K562 (cell line): ENCODE data around the gene RELL1. TPM values are rescaled to one million over a fixed set of nuclear protein-coding genes. Genes with fewer than 3 reads are reported as not detected.

Experiments
- ATAC-seq: fragments of 200-7000 bp; cut with Tn5 transposase; 3 replicates; pipeline ENCODE4 v1.9.1; 2020; ENCODE audit warnings: moderate library complexity
- BruUV-seq: library from RNA; stranded (reverse); fragments of 400-500 nt; replicated peaks from 2 replicates; lab custom pipeline; 2021; lab: Mats Ljungman, UMichigan
- CTCF ChIA-PET: fragments of 300-600 bp; formaldehyde crosslinking; extraction: SDS; loops from one replicate; lab custom pipeline; 2021; ENCODE audit warnings: low intra/inter-chr PET ratio; lab: Yijun Ruan, JAX
- POLR2A ChIA-PET: fragments of 300-600, 350-650 bp; sonication (Branson Sonifier 250); formaldehyde crosslinking; extraction: SDS; loops from one replicate; lab custom pipeline; 2021; ENCODE audit warnings: antibody characterized with exemption, inconsistent platforms; lab: Yijun Ruan, JAX
- DNase-seq, 4 experiments: peaks; one replicate each; pipeline versions ENCODE4 v3.0.0 to v3.0.0-alpha.2; 2011 to 2018; ENCODE audit warnings: low spot score in 3 of 4, mixed read lengths in 3 of 4; ENCODE audit errors: extremely low read depth in 1 of 4
- FAIRE-seq: peaks from 2 replicates; lab custom pipeline; 2011; peaks lifted over from hg19 to GRCh38; lab: Jason Lieb, UNC
- H2AFZ ChIP-seq: 2 replicates; pipeline ENCODE4 v1.6.0; 2011; ENCODE audit warnings: low read depth, low read length, control low read depth, inconsistent platforms
- H3K27ac ChIP-seq: fragments of 200-600 bp; 3 replicates; pipeline ENCODE4 v1.8.0; 2011; ENCODE audit warnings: low read depth, mild to moderate bottlenecking, control low read depth, inconsistent platforms, low read length, moderate library complexity, mixed read lengths; ENCODE audit errors: extremely low read depth
- H3K27me3 ChIP-seq, 2 experiments: fragments of 300-600 bp in 1 of 2; 2 replicates in 1 of 2; 3 replicates in 1 of 2; pipeline versions ENCODE4 v1.6.0 to v1.8.0; 2011; ENCODE audit warnings: inconsistent platforms in 2 of 2, low read length in 2 of 2, mild to moderate bottlenecking in 1 of 2, mixed read lengths in 1 of 2, moderate library complexity in 1 of 2; ENCODE audit not compliant: control insufficient read depth in 2 of 2, insufficient read depth in 2 of 2
- H3K36me3 ChIP-seq: fragments of 300-600 bp; 3 replicates; pipeline ENCODE4 v1.8.0; 2011; ENCODE audit warnings: mild to moderate bottlenecking, low read length, inconsistent platforms; ENCODE audit not compliant: control insufficient read depth, insufficient read depth
- H3K4me1 ChIP-seq, 2 experiments: fragments of 200-600 bp in 1 of 2; replicated peaks in 1 of 2; 2 replicates in 1 of 2; 3 replicates in 1 of 2; pipeline versions ENCODE4 v1.5.1 to v1.8.0; 2011; ENCODE audit warnings: inconsistent platforms in 2 of 2, low read length in 2 of 2, mild to moderate bottlenecking in 1 of 2, mixed read lengths in 1 of 2, moderate library complexity in 1 of 2; ENCODE audit not compliant: control insufficient read depth in 2 of 2, insufficient read depth in 2 of 2
- H3K4me2 ChIP-seq: 2 replicates; pipeline ENCODE4 v1.6.1; 2011; ENCODE audit warnings: low read length, control low read depth, inconsistent platforms, mixed read lengths; ENCODE audit not compliant: insufficient read depth
- H3K4me3 ChIP-seq: fragments of 200-600 bp; sonication (generic), shearing (Covaris generic); 2 replicates; pipeline ENCODE4 v1.5.1; 2016; ENCODE audit warnings: control low read depth, inconsistent platforms
- H3K79me2 ChIP-seq: fragments of 200-600 bp; 3 replicates; pipeline ENCODE4 v1.8.0; 2011; ENCODE audit warnings: low read length, inconsistent platforms; ENCODE audit not compliant: control insufficient read depth, insufficient read depth
- H3K9ac ChIP-seq, 2 experiments: 2 replicates each; pipeline versions ENCODE4 v1.6.0 to v1.6.1; 2011; ENCODE audit warnings: low read depth in 2 of 2, low read length in 2 of 2, control low read depth in 1 of 2, inconsistent platforms in 1 of 2, mild to moderate bottlenecking in 1 of 2, mixed read lengths in 1 of 2; ENCODE audit not compliant: insufficient read depth in 1 of 2
- H3K9me1 ChIP-seq: one replicate; pipeline ENCODE4 v1.6.0; 2011; ENCODE audit warnings: inconsistent platforms, mild to moderate bottlenecking, low read length, moderate library complexity; ENCODE audit not compliant: control insufficient read depth, insufficient read depth
- H3K9me3 ChIP-seq: replicated peaks from 2 replicates; pipeline ENCODE4 v1.5.1; 2011; ENCODE audit warnings: low read depth, low read length, inconsistent platforms; ENCODE audit not compliant: control insufficient read depth, insufficient read depth
- H4K20me1 ChIP-seq: replicated peaks from 2 replicates; pipeline ENCODE4 v1.6.1; 2011; ENCODE audit warnings: low read length, inconsistent platforms, mixed read lengths; ENCODE audit not compliant: control insufficient read depth, insufficient read depth
- DACH1 ChIP-seq: fragments of 450-650 bp; IDR thresholded peaks from 2 replicates; pipeline ENCODE4 v1.6.1; 2018; ENCODE audit not compliant: partially characterized antibody
- EGR1 ChIP-seq: fragments of 450-650 bp; conservative IDR thresholded peaks from 2 replicates; pipeline ENCODE4 v1.6.1; 2017; ENCODE audit warnings: mild to moderate bottlenecking
- HCFC1 ChIP-seq: IDR thresholded peaks from 2 replicates; pipeline ENCODE4 v1.6.1; 2012; ENCODE audit warnings: low read depth, low read length, improper control_type of control experiment
- KAT8 ChIP-seq: fragments of 450-650 bp; IDR thresholded peaks from 2 replicates; pipeline ENCODE4 v1.6.1; 2016; ENCODE audit warnings: low read depth, mild to moderate bottlenecking
- RB1 ChIP-seq: fragments of 450-650 bp; IDR thresholded peaks from 2 replicates; pipeline ENCODE4 v1.6.1; 2017; ENCODE audit warnings: low read depth, mild to moderate bottlenecking
- REST ChIP-seq, 2 experiments: fragments of 450-650 bp; formaldehyde crosslinking in 1 of 2; IDR thresholded peaks; 2 replicates each; pipeline versions ENCODE4 v1.4.0 to v1.6.1; 2014 to 2020; ENCODE audit warnings: mild to moderate bottlenecking in 2 of 2, borderline replicate concordance in 1 of 2, low read depth in 1 of 2
- SMC3 ChIP-seq: conservative IDR thresholded peaks from 2 replicates; pipeline ENCODE4 v1.6.1; 2011; ENCODE audit warnings: low read depth, low read length, improper control_type of control experiment; ENCODE audit not compliant: insufficient read depth
- ZBTB7A ChIP-seq: IDR thresholded peaks from 2 replicates; pipeline ENCODE4 v1.6.1; 2011; ENCODE audit warnings: low read depth, mild to moderate bottlenecking, low read length, moderate library complexity, borderline replicate concordance; ENCODE audit not compliant: control insufficient read depth
- ZNF146 ChIP-seq: IDR thresholded peaks from one replicate; pipeline ENCODE4 v1.6.1; 2018; ENCODE audit warnings: missing compliant biosample characterization; ENCODE audit not compliant: unreplicated experiment
- ZNF583 ChIP-seq: fragments of 250-450 bp; sonication (Bioruptor Pico); IDR thresholded peaks from 2 replicates; pipeline ENCODE4 v1.4.0; 2020
- WGBS: fragments of 100-300 bp; shearing (Covaris generic); methylation state at CpG from one replicate; pipeline ENCODE4 v1.1.6; 2016; ENCODE audit warnings: low coverage, mixed read lengths; ENCODE audit not compliant: insufficient coverage; ENCODE audit errors: missing lambda C conversion rate; 5-methylcytosine and 5-hydroxymethylcytosine counted together
- in situ Hi-C: fragments of 300-500 bp; cut with MboI; formaldehyde crosslinking; loops from 4 replicates; pipeline ENCODE4 v1.15.0; 2018; ENCODE audit warnings: inconsistent platforms, mixed read lengths
- intact Hi-C: fragments of 100-400 bp; cut with micrococcal nuclease; formaldehyde crosslinking; loops from 2 replicates; pipeline ENCODE4 v1.14.2; 2022
- polyA plus RNA-seq, 8 experiments: library from polyadenylated mRNA; depleted of rRNA in 4 of 8; stranded (reverse) in 5 of 8; unstranded in 3 of 8; fragments of >200 nt; fragmentation: Nextera tagmentation in 2 of 8; fragmentation: Illumina TruSeq in 1 of 8; extraction: Ambion mirVana in 2 of 8; extraction: Trizol in 1 of 8; gene quantifications; 2 replicates each; pipeline versions ENCODE4 v1.2.1 to v1.2.3, GENCODE V29; 2011 to 2014; ENCODE audit warnings: inconsistent platforms in 1 of 8, missing spikeins in 1 of 8
- total RNA-seq, 7 experiments: library from RNA; depleted of rRNA in 6 of 7; stranded (reverse); fragments of >200 nt in 6 of 7; fragmentation: Illumina TruSeq in 2 of 7; extraction: Trizol in 2 of 7; gene quantifications; 2 replicates each; pipeline versions ENCODE4 v1.2.1 to v1.2.3, GENCODE V29; 2011 to 2021; ENCODE audit warnings: low replicate concordance in 1 of 7
- TF ChIP-seq, protein P1 (sequence below): fragments of 250-450 bp; sonication (Bioruptor Pico); IDR thresholded peaks from 2 replicates; pipeline ENCODE4 v1.4.0; 2020; ENCODE audit warnings: mild to moderate bottlenecking, moderate library complexity, borderline replicate concordance

The RELL1 gene
- total and polyA plus RNA-seq, 9 of the 15 experiments (the other 6 are each of a cell fraction or from before 2014, with no cell fraction given), result 0.06 to 3.5 (median 1.7) TPM; not detected in 1

- BruUV-seq, result no TSS peak
- no peaks in the 10 kb centered on the region for H3K9me3 ChIP-seq
- FAIRE-seq (peak; percentile 55), DNase-seq (peak; percentile 76 to 87 (median 83)), ATAC-seq (peak; percentile 99)
- 0 out of 5 replicates have a peak, but pooled peaks cover 0 to 3% of the 10 kb centered on the region in 2 experiments for H3K4me1 ChIP-seq
- H3K36me3 ChIP-seq, result no peaks in the 10 kb centered on the region
- CTCF ChIA-PET, result interaction anchor here (0.7 to 2.6 kb wide), 3 partner anchors 165 to 432 kb away, joined by 3 to 16 read pairs (median 5); no protein-coding TSS in a partner anchor
- POLR2A ChIA-PET, result interaction anchor here (1.2 kb wide), 1 partner anchor 48 kb away, joined by 3 read pairs; no protein-coding TSS in a partner anchor
- WGBS, result 2% methylated on average over 10 of the region's 10 CpGs
- in situ Hi-C loops, result loop anchor here (5.0 kb wide), 1 partner anchor 184 kb away; no protein-coding TSS in a partner anchor
- H3K4me3 ChIP-seq, result no peak overlapping the region
- no peak overlapping the region for H3K4me2 ChIP-seq
- no peak overlapping the region for H3K9ac ChIP-seq
- H2AFZ ChIP-seq, result peak overlapping the region; percentile 36; the same call in 1 of the 2 replicates
- intact Hi-C loops, result loop anchor here (1.0 to 10.0 kb wide), 3 partner anchors 82 to 432 kb away; partner anchors contain the start of gene RELL1
- no peak overlapping the region for H3K27ac ChIP-seq
- H3K9me1 ChIP-seq, result no peaks in the 10 kb centered on the region
- no peaks in the 10 kb centered on the region for H4K20me1 ChIP-seq
- no peaks in the 10 kb centered on the region for H3K79me2 ChIP-seq
- no peaks in the 10 kb centered on the region; a peak in 2 of 5 replicates for H3K27me3 ChIP-seq
- peak; percentile 84 for TF ChIP-seq REST (IDR thresholded peaks at IDR 0.05; ENCODE audit: borderline replicate concordance)
- no peak for TF ChIP-seq REST (CRISPR knock-in tag; IDR thresholded peaks at IDR 0.05; ENCODE audit: low read depth)
- TF ChIP-seq ZNF146 (CRISPR knock-in tag), result no peak
- no peak for TF ChIP-seq ZNF583 (CRISPR knock-in tag)
- no peak for TF ChIP-seq KAT8
- no peak for TF ChIP-seq ZBTB7A
- TF ChIP-seq SMC3, result peak; percentile 91
- TF ChIP-seq DACH1, result peak; percentile 12
- TF ChIP-seq HCFC1, result 0 out of 2 replicates have a peak, but pooled peaks have one; percentile 9
- TF ChIP-seq, protein P1, sequence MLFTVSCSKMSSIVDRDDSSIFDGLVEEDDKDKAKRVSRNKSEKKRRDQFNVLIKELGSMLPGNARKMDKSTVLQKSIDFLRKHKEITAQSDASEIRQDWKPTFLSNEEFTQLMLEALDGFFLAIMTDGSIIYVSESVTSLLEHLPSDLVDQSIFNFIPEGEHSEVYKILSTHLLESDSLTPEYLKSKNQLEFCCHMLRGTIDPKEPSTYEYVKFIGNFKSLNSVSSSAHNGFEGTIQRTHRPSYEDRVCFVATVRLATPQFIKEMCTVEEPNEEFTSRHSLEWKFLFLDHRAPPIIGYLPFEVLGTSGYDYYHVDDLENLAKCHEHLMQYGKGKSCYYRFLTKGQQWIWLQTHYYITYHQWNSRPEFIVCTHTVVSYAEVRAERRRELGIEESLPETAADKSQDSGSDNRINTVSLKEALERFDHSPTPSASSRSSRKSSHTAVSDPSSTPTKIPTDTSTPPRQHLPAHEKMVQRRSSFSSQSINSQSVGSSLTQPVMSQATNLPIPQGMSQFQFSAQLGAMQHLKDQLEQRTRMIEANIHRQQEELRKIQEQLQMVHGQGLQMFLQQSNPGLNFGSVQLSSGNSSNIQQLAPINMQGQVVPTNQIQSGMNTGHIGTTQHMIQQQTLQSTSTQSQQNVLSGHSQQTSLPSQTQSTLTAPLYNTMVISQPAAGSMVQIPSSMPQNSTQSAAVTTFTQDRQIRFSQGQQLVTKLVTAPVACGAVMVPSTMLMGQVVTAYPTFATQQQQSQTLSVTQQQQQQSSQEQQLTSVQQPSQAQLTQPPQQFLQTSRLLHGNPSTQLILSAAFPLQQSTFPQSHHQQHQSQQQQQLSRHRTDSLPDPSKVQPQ (CRISPR knock-in tag), result no peak
- 0 out of 2 replicates have a peak, but pooled peaks have one; percentile 29 for TF ChIP-seq RB1
- TF ChIP-seq EGR1, result peak; percentile 79
Observed at GRCh38 chr4:37603070-37603468, 83.1 kb downstream of the RELL1 start.
